PFSK-1 (cell line): Measurements from ENCODE around the gene ACER3.

ENCODE experiments used
- FOXP2 ChIP-seq: optimal IDR thresholded peaks from 2 replicates; pipeline ENCODE3; 2011; ENCODE audit warnings: borderline replicate concordance, control low read depth, inconsistent platforms; ENCODE audit not compliant: insufficient read depth; ENCODE audit errors: extremely low read length, extremely low read depth
- POLR2AphosphoS5 ChIP-seq: IDR thresholded peaks from 2 replicates; pipeline ENCODE4 v1.6.1; 2012; ENCODE audit warnings: low read depth, mild to moderate bottlenecking, control low read depth, low read length, moderate library complexity
- REST ChIP-seq, 2 experiments: IDR thresholded peaks; 2 replicates each; pipeline versions ENCODE4 v1.6.1 to v1.8.0; 2011 to 2012; ENCODE audit warnings: low read depth in 2 of 2, low read length in 2 of 2, control low read depth in 1 of 2, inconsistent platforms in 1 of 2, mild to moderate bottlenecking in 1 of 2, moderate library complexity in 1 of 2; ENCODE audit not compliant: insufficient read depth in 1 of 2
- SIN3A ChIP-seq: IDR thresholded peaks from 2 replicates; pipeline ENCODE4 v1.6.1; 2012; ENCODE audit warnings: mild to moderate bottlenecking, low read length, moderate library complexity, borderline replicate concordance; ENCODE audit not compliant: insufficient read depth
- TAF1 ChIP-seq: IDR thresholded peaks from 2 replicates; pipeline ENCODE4 v1.6.1; 2012; ENCODE audit warnings: low read length, control low read depth, borderline replicate concordance; ENCODE audit not compliant: insufficient read depth

Gene ACER3

GRCh38 chr11:76995081-76995576 is 134.4 kb downstream of the ACER3 start:
- TF ChIP-seq SIN3A: no peak

GRCh38 chr11:76997512-76997911 is 136.8 kb downstream of the ACER3 start:
- TF ChIP-seq FOXP2: no peak
- TF ChIP-seq POLR2AphosphoS5: no peak
- TF ChIP-seq REST (IDR thresholded peaks at IDR 0.05; ENCODE audit: insufficient read depth in 1 of 2, low read depth in 2 of 2, low read length in 2 of 2): no peak
- no peak for TF ChIP-seq TAF1
- TF ChIP-seq SIN3A: no peak

- TF ChIP-seq SIN3A (no peak), FOXP2 (no peak), TAF1 (no peak), POLR2AphosphoS5 (no peak)
Observed at GRCh38 chr11:76999597-76999996, 138.9 kb downstream of the ACER3 start.

GRCh38 chr11:77001613-77002012 is 140.9 kb downstream of the ACER3 start:
- no peak for TF ChIP-seq REST (IDR thresholded peaks at IDR 0.05; ENCODE audit: insufficient read depth in 1 of 2, low read depth in 2 of 2, low read length in 2 of 2)
- no peak for TF ChIP-seq SIN3A

GRCh38 chr11:77002776-77003175 is 142.1 kb downstream of the ACER3 start:
- TF ChIP-seq REST (IDR thresholded peaks at IDR 0.05; ENCODE audit: insufficient read depth in 1 of 2, low read depth in 2 of 2, low read length in 2 of 2) (no peak), FOXP2 (no peak), TAF1 (no peak), SIN3A (no peak), POLR2AphosphoS5 (no peak)

- TF ChIP-seq REST (IDR thresholded peaks at IDR 0.05; ENCODE audit: insufficient read depth in 1 of 2, low read depth in 2 of 2, low read length in 2 of 2) (no peak), TAF1 (no peak), POLR2AphosphoS5 (no peak), FOXP2 (no peak), SIN3A (no peak)
Observed at GRCh38 chr11:77003963-77004362, 143.2 kb downstream of the ACER3 start.
